ENCODE data around the gene LAMC3.

LAMC3 gene

DNA sequence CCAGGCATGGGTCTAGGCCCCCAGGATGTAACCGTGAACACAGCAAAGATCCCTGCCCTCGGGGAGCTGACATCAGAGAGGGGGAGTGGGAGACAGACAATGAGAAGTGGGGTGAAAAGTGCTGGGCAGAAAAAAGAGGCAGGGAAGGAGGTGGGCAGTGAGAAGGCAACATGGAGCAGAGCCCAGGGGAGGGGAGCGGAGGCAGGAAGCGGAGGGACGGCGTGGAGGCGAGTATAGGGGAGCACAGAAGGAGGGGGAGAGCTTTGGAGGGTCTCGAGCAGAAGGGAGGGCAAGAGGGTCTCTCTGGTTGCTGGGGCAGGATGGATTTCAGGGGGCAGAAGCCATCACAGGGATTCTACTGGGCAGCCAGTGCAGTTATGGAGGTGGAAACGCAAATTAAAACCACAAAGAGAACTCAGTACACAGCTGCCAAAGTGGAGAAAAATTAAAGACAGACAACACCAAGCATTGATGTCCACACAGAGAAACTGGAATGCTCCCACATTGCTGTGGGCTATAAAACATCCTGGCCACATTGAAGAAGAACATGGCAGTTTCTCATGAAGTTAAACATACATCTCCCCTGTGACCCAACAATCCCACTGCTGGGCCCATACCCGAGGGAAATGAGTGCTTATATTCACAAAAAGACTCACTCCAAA is 21.1 kb upstream of the LAMC3 start:
- DNase-seq, result no peak
- H3K27me3 ChIP-seq (replicated peaks in 2 of 5; ENCODE audit: control insufficient read depth in 4 of 5, insufficient read depth in 5 of 5, low read length in 4 of 5), result peaks cover 0 to 3% (median 0%) of the 10 kb centered on the region in 5 experiments
- H3K27ac ChIP-seq (ENCODE audit: insufficient read depth in 1 of 2, low read depth in 1 of 2, low read length in 2 of 2, poor library complexity in 1 of 2, severe bottlenecking in 2 of 2), result no peak overlapping the region
- H3K4me1 ChIP-seq (ENCODE audit: control extremely low read depth in 1 of 4, control insufficient read depth in 4 of 4, insufficient read depth in 4 of 4, low read length in 3 of 4), result peaks cover 0 to 7% (median 0%) of the 10 kb centered on the region in 4 experiments
- H3K36me3 ChIP-seq (ENCODE audit: control insufficient read depth in 4 of 4, insufficient read depth in 4 of 4, low read length in 3 of 4), result no peaks in the 10 kb centered on the region
- 81% methylated on average over 10 of the region's 10 CpGs for WGBS (ENCODE audit: insufficient coverage)
- no peak overlapping the region for H3K4me3 ChIP-seq (ENCODE audit: control insufficient read depth in 1 of 7, extremely low read depth in 1 of 7, insufficient read depth in 4 of 7, low read depth in 2 of 7, low read length in 6 of 7)
- ChIA-PET POLR2A (no interaction called here), CTCF (interaction anchor here (0.8 to 2.5 kb wide), 3 partner anchors 10 to 118 kb away, joined by 3 to 10 read pairs (median 4); no protein-coding TSS in a partner anchor)
- no peaks in the 10 kb centered on the region for H3K9me3 ChIP-seq (ENCODE audit: control extremely low read depth in 1 of 5, control insufficient read depth in 4 of 5, insufficient read depth in 2 of 5, low read depth in 1 of 5, low read length in 4 of 5)

DNA sequence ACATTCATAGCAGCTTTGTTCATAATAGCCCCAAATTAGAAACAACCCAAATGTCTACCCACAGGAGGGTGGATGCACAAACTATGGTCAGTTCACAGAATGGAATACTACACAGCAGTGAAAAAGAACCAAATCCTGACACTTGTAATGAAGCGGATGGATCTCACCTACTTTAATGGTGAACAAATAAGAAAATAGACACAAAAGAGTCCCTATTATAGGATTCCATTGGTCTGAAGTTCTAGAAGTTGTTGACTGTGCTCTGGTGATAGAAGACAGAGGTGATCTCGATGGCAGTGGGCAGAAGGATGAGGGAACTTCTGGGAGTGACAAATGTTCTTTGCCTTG is 20.6 kb upstream of the LAMC3 start:
- no peaks in the 10 kb centered on the region for H3K9me3 ChIP-seq (ENCODE audit: control extremely low read depth in 1 of 5, control insufficient read depth in 4 of 5, insufficient read depth in 2 of 5, low read depth in 1 of 5, low read length in 4 of 5)
- peaks cover 0 to 12% (median 3%) of the 10 kb centered on the region in 4 experiments for H3K4me1 ChIP-seq (ENCODE audit: control extremely low read depth in 1 of 4, control insufficient read depth in 4 of 4, insufficient read depth in 4 of 4, low read length in 3 of 4)
- no peak overlapping the region for H3K4me3 ChIP-seq (ENCODE audit: control insufficient read depth in 1 of 7, extremely low read depth in 1 of 7, insufficient read depth in 4 of 7, low read depth in 2 of 7, low read length in 6 of 7)
- no peak overlapping the region for H3K27ac ChIP-seq (ENCODE audit: insufficient read depth in 1 of 2, low read depth in 1 of 2, low read length in 2 of 2, poor library complexity in 1 of 2, severe bottlenecking in 2 of 2)
- H3K36me3 ChIP-seq (ENCODE audit: control insufficient read depth in 4 of 4, insufficient read depth in 4 of 4, low read length in 3 of 4), result no peaks in the 10 kb centered on the region
- peaks cover 0 to 3% (median 0%) of the 10 kb centered on the region in 5 experiments for H3K27me3 ChIP-seq (replicated peaks in 2 of 5; ENCODE audit: control insufficient read depth in 4 of 5, insufficient read depth in 5 of 5, low read length in 4 of 5)
- WGBS (ENCODE audit: insufficient coverage), result 100% methylated on average over 1 of the region's 2 CpGs
- POLR2A ChIA-PET, result no interaction called here
- DNase-seq, result no peak
- CTCF ChIA-PET, result interaction anchor here (1.0 kb wide), 1 partner anchor 10 kb away, joined by 3 read pairs; no protein-coding TSS in a partner anchor

DNA sequence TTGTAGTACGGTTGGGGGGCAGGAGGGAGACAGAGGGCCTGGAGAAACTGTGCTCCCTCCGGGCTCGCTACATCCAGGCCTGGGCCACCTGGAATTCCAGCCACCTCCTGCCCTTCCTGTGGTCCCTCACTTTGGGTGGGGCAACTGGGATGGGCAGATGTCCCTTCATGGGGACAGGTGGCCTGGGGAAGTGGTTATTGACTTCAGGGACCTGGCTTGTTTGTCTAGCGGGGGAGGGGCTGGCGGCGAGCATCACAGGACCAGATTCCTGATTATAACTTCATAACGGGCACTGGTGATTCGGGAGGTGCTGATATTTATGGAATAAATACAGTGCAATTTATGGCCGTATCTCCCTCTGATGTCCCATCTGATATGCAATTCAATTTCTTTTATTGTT is 20.1 kb upstream of the LAMC3 start:
- POLR2A ChIA-PET, result no interaction called here
- peaks cover 0 to 3% (median 0%) of the 10 kb centered on the region in 5 experiments for H3K27me3 ChIP-seq (replicated peaks in 2 of 5; ENCODE audit: control insufficient read depth in 4 of 5, insufficient read depth in 5 of 5, low read length in 4 of 5)

DNA sequence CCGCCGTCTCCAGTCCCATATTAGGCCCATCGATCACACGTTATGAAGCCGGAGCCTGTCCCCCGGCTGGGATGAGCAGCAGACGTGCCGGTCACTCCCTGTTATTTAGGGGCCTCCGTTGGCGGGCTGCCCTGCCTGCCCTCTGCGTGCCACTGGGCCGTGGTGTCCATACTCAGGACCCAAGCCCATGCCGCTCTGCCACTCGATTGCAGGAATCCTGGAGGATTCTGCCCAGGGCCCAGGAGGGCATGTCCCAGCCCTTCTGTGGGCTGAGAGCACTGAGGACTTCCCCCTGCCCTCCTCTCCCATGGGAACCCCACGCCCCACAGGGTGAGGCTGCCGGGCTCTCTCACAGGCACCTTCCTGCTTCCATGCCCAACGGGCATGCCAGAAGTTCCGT is 19.6 kb upstream of the LAMC3 start:
- Histone ChIP-seq H3K4me1 (ENCODE audit: control extremely low read depth in 1 of 4, control insufficient read depth in 4 of 4, insufficient read depth in 4 of 4, low read length in 3 of 4) (peaks cover 0 to 22% (median 8%) of the 10 kb centered on the region in 4 experiments), H3K27me3 (replicated peaks in 2 of 5; ENCODE audit: control insufficient read depth in 4 of 5, insufficient read depth in 5 of 5, low read length in 4 of 5) (peaks cover 0 to 3% (median 0%) of the 10 kb centered on the region in 5 experiments), H3K9me3 (ENCODE audit: control extremely low read depth in 1 of 5, control insufficient read depth in 4 of 5, insufficient read depth in 2 of 5, low read depth in 1 of 5, low read length in 4 of 5) (no peaks in the 10 kb centered on the region), H3K36me3 (ENCODE audit: control insufficient read depth in 4 of 4, insufficient read depth in 4 of 4, low read length in 3 of 4) (no peaks in the 10 kb centered on the region), H3K27ac (ENCODE audit: insufficient read depth in 1 of 2, low read depth in 1 of 2, low read length in 2 of 2, poor library complexity in 1 of 2, severe bottlenecking in 2 of 2) (no peak overlapping the region), H3K4me3 (ENCODE audit: control insufficient read depth in 1 of 7, extremely low read depth in 1 of 7, insufficient read depth in 4 of 7, low read depth in 2 of 7, low read length in 6 of 7) (no peak overlapping the region)
- no peak for DNase-seq
- ChIA-PET POLR2A (no interaction called here), CTCF (no interaction called here)
- 95% methylated on average over 16 of the region's 18 CpGs for WGBS (ENCODE audit: insufficient coverage)

More for the DNA sequence above, 20.1 kb upstream of the LAMC3 start:
- no peak overlapping the region for H3K27ac ChIP-seq (ENCODE audit: insufficient read depth in 1 of 2, low read depth in 1 of 2, low read length in 2 of 2, poor library complexity in 1 of 2, severe bottlenecking in 2 of 2)
- no peak overlapping the region for H3K4me3 ChIP-seq (ENCODE audit: control insufficient read depth in 1 of 7, extremely low read depth in 1 of 7, insufficient read depth in 4 of 7, low read depth in 2 of 7, low read length in 6 of 7)
- H3K36me3 ChIP-seq (ENCODE audit: control insufficient read depth in 4 of 4, insufficient read depth in 4 of 4, low read length in 3 of 4), result no peaks in the 10 kb centered on the region
- H3K9me3 ChIP-seq (ENCODE audit: control extremely low read depth in 1 of 5, control insufficient read depth in 4 of 5, insufficient read depth in 2 of 5, low read depth in 1 of 5, low read length in 4 of 5), result no peaks in the 10 kb centered on the region
- WGBS (ENCODE audit: insufficient coverage), result 100% methylated on average over 6 of the region's 9 CpGs
- no peak for DNase-seq
- H3K4me1 ChIP-seq (ENCODE audit: control extremely low read depth in 1 of 4, control insufficient read depth in 4 of 4, insufficient read depth in 4 of 4, low read length in 3 of 4), result peaks cover 0 to 17% (median 8%) of the 10 kb centered on the region in 4 experiments
- CTCF ChIA-PET, result interaction anchor here (1.0 kb wide), 1 partner anchor 9 kb away, joined by 3 read pairs; no protein-coding TSS in a partner anchor

DNA sequence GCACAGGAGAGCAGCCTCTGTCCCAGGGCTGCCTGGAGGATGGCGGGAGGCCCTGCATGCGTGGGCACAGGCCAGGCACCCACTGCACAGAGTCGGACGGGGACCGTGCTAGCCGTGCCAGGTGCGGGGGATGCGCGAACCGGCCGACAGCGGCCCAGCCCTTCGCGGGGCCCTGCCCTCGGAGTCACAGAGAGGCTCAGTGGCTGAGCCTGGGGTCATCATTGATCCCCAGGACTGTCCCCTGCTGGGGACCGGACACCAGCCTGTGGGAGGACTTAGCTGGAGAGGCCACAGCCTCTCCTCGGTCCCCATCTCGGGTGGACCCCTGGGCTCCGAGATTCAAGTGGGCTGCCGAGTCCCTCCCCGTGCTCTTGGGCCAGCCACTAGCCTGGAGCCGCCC is 19.1 kb upstream of the LAMC3 start:
- ChIA-PET CTCF (no interaction called here), POLR2A (no interaction called here)
- Histone ChIP-seq H3K9me3 (ENCODE audit: control extremely low read depth in 1 of 5, control insufficient read depth in 4 of 5, insufficient read depth in 2 of 5, low read depth in 1 of 5, low read length in 4 of 5) (no peaks in the 10 kb centered on the region), H3K36me3 (ENCODE audit: control insufficient read depth in 4 of 4, insufficient read depth in 4 of 4, low read length in 3 of 4) (no peaks in the 10 kb centered on the region), H3K4me3 (ENCODE audit: control insufficient read depth in 1 of 7, extremely low read depth in 1 of 7, insufficient read depth in 4 of 7, low read depth in 2 of 7, low read length in 6 of 7) (no peak overlapping the region), H3K27ac (ENCODE audit: insufficient read depth in 1 of 2, low read depth in 1 of 2, low read length in 2 of 2, poor library complexity in 1 of 2, severe bottlenecking in 2 of 2) (no peak overlapping the region), H3K27me3 (replicated peaks in 2 of 5; ENCODE audit: control insufficient read depth in 4 of 5, insufficient read depth in 5 of 5, low read length in 4 of 5) (peaks cover 0 to 3% (median 0%) of the 10 kb centered on the region in 5 experiments), H3K4me1 (ENCODE audit: control extremely low read depth in 1 of 4, control insufficient read depth in 4 of 4, insufficient read depth in 4 of 4, low read length in 3 of 4) (peaks cover 0 to 27% (median 9%) of the 10 kb centered on the region in 4 experiments)
- 92% methylated on average over 20 of the region's 22 CpGs for WGBS (ENCODE audit: insufficient coverage)
- DNase-seq, result no peak

DNA sequence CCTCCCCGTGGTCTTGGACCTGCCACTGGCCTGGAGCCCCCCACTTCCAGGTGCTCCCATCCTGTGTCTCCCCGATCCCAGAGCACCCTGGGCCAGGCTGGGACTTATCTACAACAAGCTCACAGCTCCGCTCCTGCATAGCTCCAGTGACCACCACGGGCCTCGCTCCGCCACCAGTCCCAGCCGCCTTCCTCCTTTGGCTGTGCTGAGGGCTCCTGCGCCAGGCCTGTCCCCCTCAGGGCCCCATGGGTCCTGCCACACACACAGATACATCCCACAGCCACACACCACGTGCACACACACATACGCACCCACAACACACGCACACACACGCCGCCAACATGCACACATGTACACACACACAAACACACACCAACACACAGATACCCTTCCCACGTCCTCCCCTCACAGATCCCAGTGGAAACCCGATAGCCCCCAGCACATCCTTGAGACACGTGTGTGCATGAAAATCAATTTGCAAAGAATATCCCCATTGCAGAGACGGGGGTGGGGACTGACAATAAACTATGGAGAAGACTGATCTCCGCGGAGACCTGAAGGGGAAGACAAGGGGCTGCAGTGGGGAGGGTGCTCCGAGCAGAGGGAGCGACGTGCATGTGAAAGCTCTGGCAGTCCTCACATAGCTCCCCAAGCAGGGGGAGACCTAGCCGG is 18.5 kb upstream of the LAMC3 start:
- 79% methylated on average over 20 of the region's 23 CpGs for WGBS (ENCODE audit: insufficient coverage)
- CTCF ChIA-PET, result no interaction called here
- Histone ChIP-seq H3K36me3 (ENCODE audit: control insufficient read depth in 4 of 4, insufficient read depth in 4 of 4, low read length in 3 of 4) (no peaks in the 10 kb centered on the region), H3K9me3 (ENCODE audit: control extremely low read depth in 1 of 5, control insufficient read depth in 4 of 5, insufficient read depth in 2 of 5, low read depth in 1 of 5, low read length in 4 of 5) (no peaks in the 10 kb centered on the region), H3K4me3 (ENCODE audit: control insufficient read depth in 1 of 7, extremely low read depth in 1 of 7, insufficient read depth in 4 of 7, low read depth in 2 of 7, low read length in 6 of 7) (no peak overlapping the region), H3K27ac (ENCODE audit: insufficient read depth in 1 of 2, low read depth in 1 of 2, low read length in 2 of 2, poor library complexity in 1 of 2, severe bottlenecking in 2 of 2) (no peak overlapping the region), H3K4me1 (ENCODE audit: control extremely low read depth in 1 of 4, control insufficient read depth in 4 of 4, insufficient read depth in 4 of 4, low read length in 3 of 4) (peaks cover 0 to 33% (median 13%) of the 10 kb centered on the region in 4 experiments), H3K27me3 (replicated peaks in 2 of 5; ENCODE audit: control insufficient read depth in 4 of 5, insufficient read depth in 5 of 5, low read length in 4 of 5) (peaks cover 0 to 3% (median 0%) of the 10 kb centered on the region in 5 experiments)
- DNase-seq, result no peak
- POLR2A ChIA-PET, result no interaction called here

Measured in common myeloid progenitor, CD34-positive (primary cell).